Airway epithelial cell (primary cell): Measurements from ENCODE around the gene DRAP1. TPM values are rescaled to one million over a fixed set of nuclear protein-coding genes. Genes with fewer than 3 reads are reported as not detected.

Experiments used
- total RNA-seq: library from RNA; depleted of rRNA; stranded (reverse); fragments of >200 nt; gene quantifications from 2 replicates; pipeline ENCODE4 v1.2.3, GENCODE V29; 2015

DRAP1 gene
- total RNA-seq = 175 and 190 TPM in 2 replicates

DNA sequence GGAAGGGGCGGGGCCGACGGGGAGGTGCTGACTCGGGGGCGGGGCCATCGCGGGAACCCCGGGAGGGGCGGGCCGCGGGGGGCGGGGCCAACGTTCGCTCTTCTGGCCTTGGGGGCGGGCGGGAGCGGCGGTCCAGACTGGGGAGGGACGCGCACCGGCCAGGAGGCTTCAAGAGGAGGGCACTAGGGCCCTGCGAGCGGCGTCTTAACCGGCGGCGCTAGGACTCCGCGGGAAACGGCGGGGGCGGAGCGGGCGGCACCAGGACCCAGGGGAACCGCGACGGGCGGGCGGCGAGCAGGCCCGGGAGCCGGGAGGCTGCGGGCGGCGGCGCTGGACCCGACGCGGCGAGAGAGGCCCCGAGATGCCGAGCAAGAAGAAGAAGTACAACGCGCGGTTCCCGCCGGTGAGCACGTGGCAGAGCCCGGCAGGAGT is at the start of gene DRAP1:
Gene DRAP1, plus strand, starts transcription at position 286 of the 432 bp plus-strand sequence. Its CDS starts 76 bp downstream, at position 362.

DNA sequence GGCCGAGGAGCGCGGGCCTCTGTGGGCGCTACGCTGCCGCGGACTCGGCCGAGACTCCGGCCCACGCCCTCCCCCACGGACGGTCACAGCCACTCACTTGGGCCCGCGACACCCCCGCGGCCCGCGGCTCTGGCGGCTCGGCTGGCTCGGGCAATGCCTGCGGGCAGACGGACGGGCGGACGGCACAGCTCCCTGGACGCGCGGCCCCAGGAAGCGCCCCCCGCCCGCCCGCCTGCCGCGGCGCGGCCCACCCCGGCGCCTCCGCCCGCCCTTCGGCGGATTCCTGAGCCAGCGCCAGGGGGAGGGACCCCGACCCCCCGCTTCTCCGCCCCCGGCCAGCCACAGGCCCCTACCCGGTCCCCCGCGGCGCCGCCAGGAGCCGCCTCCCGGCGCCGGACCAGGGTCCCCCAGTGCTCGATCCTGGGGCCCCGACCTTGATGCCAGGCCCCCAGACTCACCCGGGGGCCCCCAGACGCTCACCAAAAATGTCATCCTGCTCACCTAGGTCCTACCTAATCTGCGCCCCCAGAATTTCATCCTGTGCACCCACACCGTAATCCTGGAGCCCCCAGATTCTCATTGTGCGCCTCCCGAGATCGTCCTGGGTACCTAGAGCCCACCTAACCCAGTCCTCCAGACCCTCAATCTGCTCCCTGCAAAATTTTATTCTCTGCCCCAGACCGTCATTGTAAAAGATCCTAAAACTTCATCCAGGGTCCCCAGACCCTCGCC is 46.5 kb upstream of the DRAP1 start, which contains the start of gene EFEMP2:
Gene EFEMP2, minus strand, starts transcription at position 215 of the 732 bp plus-strand sequence. CDS start 446 bp downstream, outside the sequence.

DNA sequence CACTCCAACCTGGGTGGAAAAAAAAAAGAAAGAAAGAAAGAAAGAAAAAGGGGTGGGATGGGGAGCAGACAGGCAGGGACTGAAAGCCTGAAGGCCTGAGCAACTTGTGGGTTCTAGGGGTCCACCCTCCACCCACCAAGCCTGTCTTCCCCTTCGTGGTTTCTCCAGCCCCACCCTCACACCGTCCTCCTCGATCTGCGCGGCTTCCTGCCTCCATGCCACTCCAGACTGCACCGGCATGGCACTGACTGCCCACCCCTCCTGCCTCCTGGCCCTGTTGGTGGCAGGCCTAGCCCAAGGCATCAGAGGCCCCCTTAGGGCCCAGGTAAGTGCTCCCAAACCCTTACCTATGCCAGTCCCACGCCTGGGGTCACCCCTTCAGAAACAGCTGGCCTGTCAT is 39.6 kb upstream of the DRAP1 start, which contains the start of gene CTSW:
Gene CTSW, plus strand, starts transcription at position 221 of the 400 bp plus-strand sequence. Its CDS starts 18 bp downstream, at position 239.

GRCh38 chr11:65888163-65888814 is 30.9 kb upstream of the DRAP1 start, which contains the start of gene FIBP:
FIBP (minus strand) TSS chr11:65888471; CDS start chr11:65888418, 53 bp downstream.

GRCh38 chr11:65890324-65891218 is 28.7 kb upstream of the DRAP1 start, which contains the start of gene CCDC85B:
CCDC85B (plus strand) TSS chr11:65890673; CDS start chr11:65890784, 111 bp downstream.

DNA sequence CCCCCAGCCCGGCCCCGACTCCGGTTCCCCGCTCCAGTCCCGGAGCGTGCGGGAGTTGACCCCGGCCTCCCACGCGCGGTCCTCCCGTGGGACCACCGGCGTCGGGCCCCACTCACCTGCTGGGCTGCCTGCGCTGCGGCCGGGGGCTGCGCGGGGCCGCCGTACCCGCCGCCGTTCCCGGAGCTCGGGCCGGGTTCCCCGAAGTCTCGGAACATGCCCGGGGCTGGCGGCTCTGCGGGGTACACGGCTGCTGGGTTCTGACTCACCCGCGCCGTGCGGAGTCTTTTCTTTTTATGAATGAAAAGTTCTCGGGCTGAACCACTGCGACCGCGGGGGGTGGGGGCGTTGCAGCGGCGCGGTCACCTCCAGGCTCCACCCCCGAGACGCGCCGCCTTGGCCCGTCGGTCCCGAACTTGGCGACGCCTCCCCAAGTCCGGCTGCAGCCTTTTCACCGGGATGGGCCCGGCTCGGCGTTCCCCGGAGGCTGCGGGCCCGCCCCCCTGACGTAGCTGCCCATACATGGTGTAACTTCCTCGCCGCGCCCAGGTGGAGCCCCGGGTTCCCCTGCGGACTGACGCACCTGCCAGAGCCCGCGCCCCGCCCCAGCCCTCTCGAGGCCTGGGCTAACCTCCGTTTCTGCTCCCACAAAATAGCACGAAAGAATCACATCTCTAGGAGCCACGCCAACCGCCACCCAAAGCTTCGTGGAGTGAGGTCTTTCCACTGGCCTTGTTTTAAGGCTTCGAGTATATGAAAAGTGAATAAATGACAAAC is 18.9 kb upstream of the DRAP1 start, which contains the start of gene FOSL1:
Gene FOSL1, minus strand, starts transcription at position 264 of the 774 bp plus-strand sequence. Its CDS starts 49 bp downstream, at position 215.

GRCh38 chr11:65918211-65919140 is 750 bp upstream of the DRAP1 start, which contains the start of gene C11orf68:
C11orf68 (minus strand) TSS chr11:65919062; CDS start chr11:65919031, 31 bp downstream.

DNA sequence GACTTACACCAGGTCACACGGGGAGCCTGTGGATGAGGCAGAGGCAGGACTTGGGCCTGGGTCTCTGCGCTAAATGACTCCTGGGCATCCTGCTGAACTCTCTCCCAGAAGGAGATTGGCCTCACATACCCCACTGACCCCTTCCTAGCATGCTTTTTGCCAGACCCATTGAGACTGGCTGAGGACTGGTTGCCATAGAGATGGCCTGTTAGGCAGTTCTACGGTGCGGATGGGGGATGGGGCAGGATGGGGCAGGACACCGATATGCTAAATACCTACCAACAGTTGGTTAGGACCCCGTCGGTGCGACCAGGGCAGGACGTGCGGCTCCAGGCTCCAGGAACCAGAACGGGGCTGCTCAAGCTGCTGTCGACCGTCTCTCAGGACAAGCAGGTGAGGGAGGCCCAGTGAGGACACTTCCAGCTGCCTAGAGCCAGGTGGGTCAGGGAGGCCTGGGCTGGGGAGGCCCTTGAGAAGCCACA is 26.2 kb downstream of the DRAP1 start, which contains the start of gene TSGA10IP:
Gene TSGA10IP, plus strand, starts transcription at position 51 of the 482 bp plus-strand sequence. Its CDS starts 196 bp downstream, at position 247.

DNA sequence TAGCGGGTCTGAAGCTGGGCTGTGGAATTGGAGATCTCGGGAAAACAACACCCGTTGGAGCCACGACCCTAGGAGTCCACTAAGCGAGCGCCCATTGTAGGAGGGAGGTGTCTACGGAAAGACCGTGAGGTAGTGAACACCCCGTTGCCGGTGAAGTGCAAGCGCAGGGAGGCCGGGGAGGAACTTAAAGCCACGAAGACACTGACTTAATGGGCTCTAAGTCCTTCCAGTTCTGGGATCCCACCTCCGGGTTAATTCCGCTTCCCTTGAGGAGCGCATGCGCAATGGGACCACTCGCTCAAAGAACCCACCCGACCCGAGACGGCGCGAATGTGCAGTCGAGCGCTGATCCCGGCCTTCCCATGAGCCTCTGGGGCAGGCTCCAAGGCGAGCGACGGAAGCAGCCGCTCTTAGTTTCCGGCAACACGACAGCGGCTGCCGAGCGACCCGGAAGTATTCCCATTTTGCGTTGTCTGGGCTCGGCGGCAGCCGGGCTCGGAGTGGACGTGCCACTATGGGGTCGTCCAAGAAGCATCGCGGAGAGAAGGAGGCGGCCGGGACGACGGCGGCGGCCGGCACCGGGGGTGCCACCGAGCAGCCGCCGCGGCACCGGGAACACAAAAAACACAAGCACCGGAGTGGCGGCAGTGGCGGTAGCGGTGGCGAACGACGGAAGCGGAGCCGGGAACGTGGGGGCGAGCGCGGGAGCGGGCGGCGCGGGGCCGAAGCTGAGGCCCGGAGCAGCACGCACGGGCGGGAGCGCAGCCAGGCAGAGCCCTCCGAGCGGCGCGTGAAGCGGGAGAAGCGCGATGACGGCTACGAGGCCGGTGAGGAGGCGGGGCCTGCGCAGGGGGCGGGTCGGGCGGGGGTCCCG is 42.3 kb downstream of the DRAP1 start, which contains the start of gene SART1:
Gene SART1, plus strand, starts transcription at position 468 of the 874 bp plus-strand sequence. Its CDS starts 47 bp downstream, at position 515.

Other genes with a start within 250 kb of the DRAP1 start
- 33.8 and 37.9 TPM in 2 replicates for gene KAT5, start 207.2 kb upstream of the DRAP1 start, total RNA-seq
- 61.6 and 92.6 TPM in 2 replicates for gene RNASEH2C, start 198.6 kb upstream of the DRAP1 start, total RNA-seq
- gene AP5B1, start 138.4 kb upstream of the DRAP1 start, total RNA-seq = 21.3 and 24.3 TPM in 2 replicates
- gene OVOL1, start 132.4 kb upstream of the DRAP1 start, total RNA-seq = 26.4 and 31.0 TPM in 2 replicates
- gene SNX32, start 85.5 kb upstream of the DRAP1 start, total RNA-seq = 0.14 and 0.56 TPM in 2 replicates
- gene CFL1, start 61.2 kb upstream of the DRAP1 start, total RNA-seq = 1,465 and 1,537 TPM in 2 replicates
- gene MUS81, start 59.0 kb upstream of the DRAP1 start, total RNA-seq = 23.6 and 28.4 TPM in 2 replicates
- 12.8 and 27.5 TPM in 2 replicates for gene EFEMP2, start 46.6 kb upstream of the DRAP1 start, total RNA-seq
- gene CTSW, start 39.6 kb upstream of the DRAP1 start, total RNA-seq = not detected in 2 replicates
- gene FIBP, start 31.0 kb upstream of the DRAP1 start, total RNA-seq = 89.0 and 143 TPM in 2 replicates
- gene CCDC85B, start 28.8 kb upstream of the DRAP1 start, total RNA-seq = 93.7 and 145 TPM in 2 replicates
- gene FOSL1, start 19.0 kb upstream of the DRAP1 start, total RNA-seq = 63.3 and 87.1 TPM in 2 replicates
- 10.9 and 11.0 TPM in 2 replicates for gene C11orf68, start 364 bp upstream of the DRAP1 start, total RNA-seq
- not detected in 2 replicates for gene TSGA10IP, start 26.1 kb downstream of the DRAP1 start, total RNA-seq
- 35.3 and 45.9 TPM in 2 replicates for gene SART1, start 42.3 kb downstream of the DRAP1 start, total RNA-seq
- 24.1 and 33.0 TPM in 2 replicates for gene EIF1AD, start 82.7 kb downstream of the DRAP1 start, total RNA-seq
- 120 and 130 TPM in 2 replicates for gene BANF1, start 83.1 kb downstream of the DRAP1 start, total RNA-seq
- 8.9 and 9.3 TPM in 2 replicates for gene CST6, start 92.6 kb downstream of the DRAP1 start, total RNA-seq
- gene CATSPER1, start 107.1 kb downstream of the DRAP1 start, total RNA-seq = 0.42 TPM in 1 of 2 replicates, not detected in the other
- 0.28 TPM in 1 of 2 replicates, not detected in the other for gene GAL3ST3, start 129.7 kb downstream of the DRAP1 start, total RNA-seq
- gene SF3B2, start 132.9 kb downstream of the DRAP1 start, total RNA-seq = 156 TPM in 2 replicates
- 23.6 and 24.8 TPM in 2 replicates for gene PACS1, start 150.8 kb downstream of the DRAP1 start, total RNA-seq